Endothelial cell of umbilical vein (primary cell): ENCODE results near the gene LYRM4. TPM values are rescaled to one million over a fixed set of nuclear protein-coding genes. Genes with fewer than 3 reads are reported as not detected.

Experiments
- BruUV-seq: library from RNA; stranded (reverse); fragments of 400-500 nt; replicated peaks from 2 replicates; lab custom pipeline; 2021; lab: Mats Ljungman, UMichigan
- CTCF ChIA-PET: fragments of 300-600, 350-600 bp; sonication (Branson Sonifier 250); formaldehyde crosslinking; loops from one replicate; lab custom pipeline; 2021; ENCODE audit warnings: antibody characterized with exemption, inconsistent platforms; lab: Charles Lee
- POLR2A ChIA-PET: fragments of 300-600, 350-600 bp; sonication (Branson Sonifier 250); formaldehyde crosslinking; loops from one replicate; lab custom pipeline; 2021; ENCODE audit warnings: antibody characterized with exemption, inconsistent platforms; lab: Charles Lee
- DNase-seq: peaks from one replicate; pipeline ENCODE4 v3.0.0-alpha.2; 2011; ENCODE audit warnings: low read depth, low spot score
- FAIRE-seq: peaks from 2 replicates; lab custom pipeline; 2011; peaks lifted over from hg19 to GRCh38; lab: Jason Lieb, UNC
- H2AFZ ChIP-seq: 2 replicates; pipeline ENCODE4 v1.6.0; 2012; ENCODE audit warnings: low read depth, low read length, control low read depth, inconsistent platforms
- H3K27ac ChIP-seq: 2 replicates; pipeline ENCODE4 v1.5.1; 2011; ENCODE audit warnings: low read depth, mild to moderate bottlenecking, control low read depth, low read length, moderate library complexity; ENCODE audit not compliant: insufficient read depth
- H3K27me3 ChIP-seq, 2 experiments: 2 replicates each; pipeline versions ENCODE4 v1.6.0 to v1.6.1; 2011; ENCODE audit warnings: low read length in 2 of 2, mixed read lengths in 1 of 2; ENCODE audit not compliant: control insufficient read depth in 2 of 2, insufficient read depth in 2 of 2
- H3K36me3 ChIP-seq, 2 experiments: 2 replicates in 1 of 2; 3 replicates in 1 of 2; pipeline ENCODE4 v1.5.1; 2011; ENCODE audit warnings: low read length in 2 of 2, mild to moderate bottlenecking in 1 of 2, moderate library complexity in 1 of 2; ENCODE audit not compliant: control insufficient read depth in 2 of 2, insufficient read depth in 2 of 2; ENCODE audit errors: extremely low read depth in 1 of 2
- H3K4me1 ChIP-seq: 3 replicates; pipeline ENCODE4 v1.5.1; 2011; ENCODE audit warnings: mild to moderate bottlenecking, low read length; ENCODE audit not compliant: control insufficient read depth, insufficient read depth; ENCODE audit errors: extremely low read depth
- H3K4me2 ChIP-seq: 2 replicates; pipeline ENCODE4 v1.6.1; 2011; ENCODE audit warnings: low read length, control low read depth, mixed read lengths; ENCODE audit not compliant: insufficient read depth
- H3K4me3 ChIP-seq, 3 experiments: fragments of 200-600 bp in 1 of 3; sonication (generic), shearing (Covaris generic) in 1 of 3; replicated peaks in 1 of 3; 2 replicates each; pipeline ENCODE4 v1.5.1; 2011 to 2016; ENCODE audit warnings: control low read depth in 3 of 3, low read length in 3 of 3, mild to moderate bottlenecking in 2 of 3, inconsistent platforms in 1 of 3, low read depth in 1 of 3, moderate library complexity in 1 of 3; ENCODE audit not compliant: insufficient read depth in 1 of 3
- H3K79me2 ChIP-seq: 2 replicates; pipeline ENCODE4 v1.6.0; 2012; ENCODE audit warnings: low read length, inconsistent platforms; ENCODE audit not compliant: control insufficient read depth, insufficient read depth
- H3K9ac ChIP-seq: replicated peaks from 2 replicates; pipeline ENCODE3; 2011; ENCODE audit warnings: low read length, control low read depth; ENCODE audit not compliant: insufficient read depth; ENCODE audit errors: extremely low read depth
- H3K9me1 ChIP-seq: replicated peaks from 3 replicates; pipeline ENCODE4 v1.6.0; 2011; ENCODE audit warnings: mild to moderate bottlenecking, low read length; ENCODE audit not compliant: control insufficient read depth, insufficient read depth; ENCODE audit errors: extremely low read depth
- H3K9me3 ChIP-seq: replicated peaks from 2 replicates; pipeline ENCODE4 v1.5.1; 2012; ENCODE audit warnings: low read length, inconsistent platforms; ENCODE audit not compliant: control insufficient read depth, insufficient read depth
- H4K20me1 ChIP-seq: replicated peaks from 2 replicates; pipeline ENCODE3; 2011; ENCODE audit warnings: mild to moderate bottlenecking, low read length; ENCODE audit not compliant: control insufficient read depth, insufficient read depth; ENCODE audit errors: extremely low read depth
- CTCF ChIP-seq, 2 donors: IDR thresholded peaks; 1 replicate in 1 of 2; 2 replicates in 1 of 2; pipeline ENCODE4 v1.5.1; 2011; ENCODE audit warnings: low read length in 2 of 2, mild to moderate bottlenecking in 2 of 2, moderate library complexity in 2 of 2, control low read depth in 1 of 2, inconsistent platforms in 1 of 2, low read depth in 1 of 2; ENCODE audit not compliant: insufficient read depth in 1 of 2; ENCODE audit errors: extremely low read depth in 1 of 2
- EZH2 ChIP-seq: IDR thresholded peaks from 2 replicates; pipeline ENCODE4 v1.6.1; 2012; ENCODE audit warnings: borderline replicate concordance, low read depth, mild to moderate bottlenecking, moderate library complexity, low read length, inconsistent platforms; ENCODE audit not compliant: severe bottlenecking
- FOS ChIP-seq: IDR thresholded peaks from 2 replicates; pipeline ENCODE4 v1.6.1; 2011; ENCODE audit warnings: mild to moderate bottlenecking, low read length, moderate library complexity, borderline replicate concordance; ENCODE audit not compliant: insufficient read depth
- GATA2 ChIP-seq: IDR thresholded peaks from 2 replicates; pipeline ENCODE4 v1.7.0; 2011; ENCODE audit warnings: low read depth, mild to moderate bottlenecking, moderate library complexity, mixed read lengths, low read length; ENCODE audit not compliant: insufficient read length, insufficient read depth
- JUN ChIP-seq: IDR thresholded peaks from 2 replicates; pipeline ENCODE4 v1.6.1; 2011; ENCODE audit warnings: borderline replicate concordance, low read depth; ENCODE audit not compliant: insufficient read length, insufficient read depth
- MYC ChIP-seq: IDR thresholded peaks from one replicate; pipeline ENCODE4 v1.6.1; 2011; ENCODE audit warnings: mild to moderate bottlenecking, low read depth, low read length
- POLR2A ChIP-seq: IDR thresholded peaks from 2 replicates; pipeline ENCODE4 v1.6.1; 2012; ENCODE audit warnings: low read depth, mild to moderate bottlenecking, control low read depth, low read length
- POLR2AphosphoS5 ChIP-seq: IDR thresholded peaks from 2 replicates; pipeline ENCODE4 v1.6.1; 2012; ENCODE audit warnings: low read depth, mild to moderate bottlenecking, control low read depth, low read length, moderate library complexity; ENCODE audit not compliant: insufficient read depth
- dilution Hi-C: fragments of 300-500 bp; cut with MboI; formaldehyde crosslinking; loops from one replicate; pipeline ENCODE4 v1.15.0; 2019; ENCODE audit warnings: low sequenced_read_pairs; ENCODE audit not compliant: extremely low pct_ligation_motif_present
- intact Hi-C: fragments of 100-400 bp; cut with micrococcal nuclease; formaldehyde crosslinking; loops from one replicate; pipeline ENCODE4 v1.10.0; 2022
- polyA plus RNA-seq, 4 experiments: library from polyadenylated mRNA; depleted of rRNA in 3 of 4; stranded (reverse) in 3 of 4; unstranded in 1 of 4; fragments of >200 nt; gene quantifications; 2 replicates each; pipeline versions ENCODE4 v1.2.1 to v1.2.3, GENCODE V29; 2011 to 2012; ENCODE audit warnings: missing spikeins in 1 of 4
- total RNA-seq: library from RNA; stranded (reverse); gene quantifications from 2 replicates; pipeline ENCODE4 v1.2.3, GENCODE V29; 2021
- TF ChIP-seq, protein P1 (sequence below): IDR thresholded peaks from 2 replicates; pipeline ENCODE4 v1.6.1; 2011; ENCODE audit not compliant: insufficient read depth, insufficient read length

The LYRM4 gene
- total and polyA plus RNA-seq, 2 donors (not counting 3 experiments of a cell fraction or from before 2014, with no cell fraction given) = 39.5 to 44.0 TPM

GRCh38 chr6:5163247-5163646 lies 97.5 kb downstream of the LYRM4 start:
- no peak for DNase-seq
- no peak overlapping the region for H3K27ac ChIP-seq
- H3K79me2 ChIP-seq = no peaks in the 10 kb centered on the region
- FAIRE-seq = no peak
- no peaks in the 10 kb centered on the region for H3K9me3 ChIP-seq
- dilution Hi-C loops (no loop called here), intact Hi-C loops (no loop called here)
- no peaks in the 10 kb centered on the region for H3K27me3 ChIP-seq
- ChIA-PET POLR2A (no interaction called here), CTCF (no interaction called here)
- no peak overlapping the region for H3K9ac ChIP-seq
- H3K4me3 ChIP-seq = no peak overlapping the region
- H3K4me1 ChIP-seq = no peaks in the 10 kb centered on the region
- H3K4me2 ChIP-seq = no peak overlapping the region
- no peaks in the 10 kb centered on the region for H3K36me3 ChIP-seq
- no peak overlapping the region for H2AFZ ChIP-seq
- H3K9me1 ChIP-seq = no peaks in the 10 kb centered on the region
- TF ChIP-seq MYC (no peak), EZH2 (no peak), POLR2A (no peak), CTCF (IDR thresholded peaks at IDR 0.05; ENCODE audit: extremely low read depth in 1 of 2, insufficient read depth in 1 of 2, low read depth in 1 of 2, low read length in 2 of 2) (no peak), POLR2AphosphoS5 (no peak), JUN (no peak), GATA2 (no peak), FOS (no peak)
- TF ChIP-seq, protein P1, sequence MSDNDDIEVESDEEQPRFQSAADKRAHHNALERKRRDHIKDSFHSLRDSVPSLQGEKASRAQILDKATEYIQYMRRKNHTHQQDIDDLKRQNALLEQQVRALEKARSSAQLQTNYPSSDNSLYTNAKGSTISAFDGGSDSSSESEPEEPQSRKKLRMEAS = no peak
- no TSS peak for BruUV-seq
- no peaks in the 10 kb centered on the region for H4K20me1 ChIP-seq
